CD4-positive, alpha-beta T cell treated with Interferon alpha-2 for 1 hour (primary cell): ENCODE results near the gene ADGRA3.
"Not testable (repeated sequence)": the region's sequence is repeated elsewhere in the genome, so short reads cannot be mapped to it uniquely, and the experiment has no call there.

Experiments used
- DNase-seq, 2 donors: peaks; one replicate each; pipeline ENCODE4 v3.0.0-alpha.2; 2020 to 2022

ADGRA3 gene

GRCh38 chr4:22439947-22440346 lies 75.9 kb downstream of the ADGRA3 start:
- no peak for DNase-seq

DNA sequence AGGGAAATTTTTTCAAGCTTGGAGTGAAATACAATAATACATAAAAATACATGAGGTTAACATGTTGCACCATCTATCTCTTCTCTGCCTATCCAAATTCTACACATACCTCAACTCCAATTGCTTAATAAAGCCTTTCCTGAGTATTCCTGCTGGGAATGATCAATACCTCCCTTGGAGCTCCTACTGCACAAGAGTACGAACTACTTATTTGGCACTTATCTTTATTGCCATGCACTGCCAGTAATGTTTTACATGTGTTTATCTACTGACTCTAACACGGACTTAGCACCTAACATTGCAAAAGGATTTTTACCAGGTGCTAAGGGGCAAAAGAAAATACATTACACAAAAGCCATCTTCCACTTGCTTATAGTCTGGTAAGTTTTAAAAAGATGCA lies 80.2 kb downstream of the ADGRA3 start:
- no peak for DNase-seq

DNA sequence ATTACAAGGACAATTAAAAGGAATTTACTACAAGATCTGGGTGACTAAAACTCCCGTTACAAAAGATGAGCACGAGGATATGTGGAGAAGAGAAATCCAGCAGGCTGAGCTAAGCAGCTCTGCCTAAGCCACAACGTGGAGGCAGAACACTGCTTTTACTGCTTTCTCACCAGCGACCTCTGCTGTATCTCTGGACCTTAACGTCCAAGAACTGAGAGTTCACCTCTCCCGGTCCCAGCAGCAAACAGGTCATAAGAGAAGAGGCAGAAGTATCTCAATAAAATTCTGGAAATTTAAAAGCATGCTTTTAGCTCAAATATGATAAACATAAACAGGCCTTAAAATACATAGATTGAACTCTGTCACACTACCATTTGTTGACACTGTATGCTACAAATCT lies 81.0 kb downstream of the ADGRA3 start:
- no peak for DNase-seq

DNA sequence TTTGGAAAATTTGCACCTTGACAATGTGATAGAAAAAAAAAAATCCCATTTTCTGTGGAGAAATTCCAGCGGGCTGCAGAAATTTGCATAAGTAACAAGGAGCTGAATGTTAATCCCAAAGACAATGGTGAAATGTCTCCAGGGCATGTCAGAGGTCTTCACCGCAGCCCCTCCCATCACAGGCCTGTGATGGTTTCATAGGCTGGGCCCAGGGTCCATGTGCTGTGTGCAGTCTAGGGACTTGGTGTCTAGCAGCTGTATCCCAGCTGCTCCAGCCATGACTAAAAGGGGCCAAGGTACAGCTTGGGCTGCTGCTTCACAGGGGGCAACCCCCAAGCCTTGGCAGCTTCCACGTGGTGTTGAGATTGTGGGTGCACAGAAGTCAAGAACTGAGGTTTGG lies 85.2 kb downstream of the ADGRA3 start:
- no peak for DNase-seq

GRCh38 chr4:22428441-22428840 lies 87.4 kb downstream of the ADGRA3 start:
- DNase-seq = no peak

DNA sequence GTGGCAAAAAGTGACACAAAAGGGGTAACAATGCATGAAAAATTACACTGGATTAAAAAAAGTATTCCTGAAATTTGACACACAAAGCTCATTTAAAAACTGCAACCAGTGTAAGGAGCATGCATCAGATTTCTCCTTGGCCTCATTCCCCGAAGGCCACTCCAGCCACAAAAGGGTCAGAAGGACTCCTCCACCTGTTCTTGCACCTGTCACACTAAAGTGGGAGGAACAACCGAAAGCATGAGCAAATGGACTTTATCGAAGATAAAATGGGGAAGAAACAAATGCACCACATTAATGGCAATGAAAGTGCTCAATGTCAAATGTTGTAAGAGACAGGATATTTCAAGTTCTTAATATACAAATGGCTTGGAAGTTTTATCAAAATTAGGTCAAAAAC lies 88.2 kb downstream of the ADGRA3 start:
- DNase-seq = no peak

DNA sequence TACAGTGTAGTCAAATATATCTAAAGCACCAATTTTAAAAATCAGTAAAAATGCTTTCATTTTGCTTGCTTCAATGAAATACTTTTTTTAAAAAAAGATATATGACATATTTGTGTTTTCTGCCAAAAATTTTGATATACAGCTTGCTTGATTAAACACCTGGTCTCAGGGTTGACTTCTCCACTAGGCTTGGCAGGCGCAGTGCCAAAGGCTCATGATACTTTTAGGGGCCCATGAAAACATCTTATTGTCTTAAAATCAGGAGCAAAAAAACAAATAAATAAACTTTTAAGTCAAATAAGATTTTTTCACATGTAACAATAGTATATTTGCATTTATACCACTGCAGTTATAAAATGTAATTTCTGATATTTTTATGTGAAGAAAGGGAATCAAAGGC lies 95.6 kb downstream of the ADGRA3 start:
- DNase-seq = no peak

GRCh38 chr4:22417408-22417807 lies 98.5 kb downstream of the ADGRA3 start:
- DNase-seq = no peak

- no peak for DNase-seq
Measured at GRCh38 chr4:22416403-22416802, 99.5 kb downstream of the ADGRA3 start.

DNA sequence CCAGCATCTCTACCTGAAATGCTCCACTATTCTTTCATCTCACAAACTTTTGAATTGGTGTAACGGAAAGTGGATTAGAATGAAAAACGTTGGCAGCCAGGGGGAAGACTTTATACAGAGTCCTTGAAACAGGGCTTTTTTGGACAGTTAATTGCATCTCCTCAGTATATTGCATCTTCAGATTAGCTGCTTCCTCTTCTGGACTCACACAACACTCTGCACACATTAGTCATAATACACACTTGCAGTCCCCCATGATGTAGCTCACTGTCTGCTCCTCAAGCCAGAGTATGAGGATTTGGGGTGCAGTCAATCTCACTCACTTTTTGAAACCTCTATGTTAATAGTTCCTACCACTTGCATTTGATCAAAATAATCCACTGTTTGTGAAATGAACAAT lies 101.0 kb downstream of the ADGRA3 start:
- DNase-seq = no peak

DNA sequence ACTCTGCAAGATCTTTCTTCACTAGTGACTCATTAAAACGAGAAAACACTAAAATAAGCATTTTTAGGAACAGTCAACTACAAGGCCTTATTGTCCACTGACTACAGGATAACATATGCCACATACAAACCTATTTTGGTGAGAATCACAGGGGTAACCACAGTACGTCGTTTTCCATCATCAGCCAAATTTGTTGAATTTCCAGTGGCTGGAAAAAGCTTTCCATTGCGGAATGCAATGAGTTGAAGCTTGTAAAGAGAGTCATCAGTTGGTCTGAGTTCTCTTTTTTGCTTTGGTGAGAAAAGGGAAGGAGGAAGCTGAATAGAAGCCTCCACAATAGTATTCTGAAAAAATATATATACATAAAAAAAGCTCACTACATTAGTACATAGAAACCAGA lies 102.4 kb downstream of the ADGRA3 start:
- DNase-seq = no peak

- no peak for DNase-seq
Measured at GRCh38 chr4:22412013-22412412, 103.9 kb downstream of the ADGRA3 start.

DNA sequence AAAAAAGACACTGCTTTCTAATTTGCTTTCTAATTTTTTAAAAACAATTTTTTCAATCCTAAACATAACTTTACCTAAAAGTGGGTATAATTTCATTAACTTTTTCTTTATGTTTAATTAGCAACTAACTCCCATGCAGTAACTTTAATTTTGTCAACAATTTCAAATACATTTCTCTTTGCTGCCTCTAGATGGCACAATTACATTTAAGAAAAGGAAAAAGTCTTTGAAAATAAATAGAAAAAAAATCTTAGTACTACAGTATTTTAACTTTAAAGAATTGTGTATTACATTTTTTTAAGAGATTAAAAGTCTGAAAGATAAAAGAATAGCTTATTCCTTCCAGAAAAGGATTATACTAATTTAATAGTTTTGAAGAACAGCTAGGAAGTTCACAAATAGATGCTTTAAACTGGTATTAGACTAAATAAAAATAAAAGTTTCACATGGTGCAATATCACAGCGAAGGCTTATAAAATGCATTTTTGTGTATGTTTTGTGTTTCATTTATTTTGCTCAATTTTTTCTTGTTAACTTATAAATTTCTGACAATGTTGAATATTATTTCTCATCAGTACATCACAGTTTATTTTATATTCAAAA lies 105.1 kb downstream of the ADGRA3 start:
- DNase-seq = no peak

- DNase-seq = no peak
Measured at GRCh38 chr4:22408474-22408873, 107.4 kb downstream of the ADGRA3 start.

DNA sequence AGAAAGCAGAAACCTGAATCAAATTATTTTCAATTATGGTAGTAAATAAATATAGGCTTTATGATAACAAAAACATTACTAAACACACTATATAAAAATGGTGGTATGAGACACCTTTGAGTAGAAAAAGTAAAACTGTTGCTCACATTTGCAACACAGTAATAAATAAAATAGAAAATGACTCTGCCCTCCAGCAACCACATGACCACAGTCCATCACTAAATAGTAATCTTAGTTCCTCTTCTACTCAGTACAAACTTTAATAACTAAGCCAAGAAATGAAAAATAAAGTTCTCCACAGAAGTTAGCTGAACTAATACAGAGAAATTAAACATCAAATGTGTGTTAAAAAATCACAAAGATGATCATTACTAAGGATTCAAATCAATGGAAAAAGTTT lies 108.5 kb downstream of the ADGRA3 start:
- DNase-seq = no peak

GRCh38 chr4:22398671-22399070 lies 117.2 kb downstream of the ADGRA3 start:
- DNase-seq = no peak

GRCh38 chr4:22391551-22391950 lies 124.3 kb downstream of the ADGRA3 start:
- no peak for DNase-seq

GRCh38 chr4:22389240-22389870 lies 126.5 kb downstream of the ADGRA3 start:
- DNase-seq = peak; percentile 28 to 37

- DNase-seq = no peak
Measured at GRCh38 chr4:22385611-22386011, 130.3 kb downstream of the ADGRA3 start.

GRCh38 chr4:22384154-22384553 lies 131.7 kb downstream of the ADGRA3 start:
- no peak for DNase-seq

DNA sequence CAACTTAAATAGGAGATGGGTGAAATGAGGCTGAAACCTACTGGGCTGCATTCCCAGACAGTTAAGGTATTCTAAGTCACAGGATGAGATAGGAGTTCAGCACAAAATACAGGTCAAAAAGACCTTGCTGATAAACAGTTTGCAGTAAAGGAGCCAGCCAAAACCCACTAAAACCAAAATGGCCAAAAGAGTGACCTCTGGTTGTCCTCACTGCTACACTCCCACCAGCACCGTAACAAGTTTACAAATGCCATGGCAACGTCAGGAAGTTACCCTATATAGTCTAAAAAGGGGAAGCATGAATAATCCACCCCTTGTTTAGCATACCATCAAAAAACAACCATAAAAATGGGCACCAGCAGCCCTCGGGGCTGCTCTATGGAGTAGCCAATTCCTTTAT lies 133.7 kb downstream of the ADGRA3 start:
- DNase-seq = not testable (repeated sequence)

DNA sequence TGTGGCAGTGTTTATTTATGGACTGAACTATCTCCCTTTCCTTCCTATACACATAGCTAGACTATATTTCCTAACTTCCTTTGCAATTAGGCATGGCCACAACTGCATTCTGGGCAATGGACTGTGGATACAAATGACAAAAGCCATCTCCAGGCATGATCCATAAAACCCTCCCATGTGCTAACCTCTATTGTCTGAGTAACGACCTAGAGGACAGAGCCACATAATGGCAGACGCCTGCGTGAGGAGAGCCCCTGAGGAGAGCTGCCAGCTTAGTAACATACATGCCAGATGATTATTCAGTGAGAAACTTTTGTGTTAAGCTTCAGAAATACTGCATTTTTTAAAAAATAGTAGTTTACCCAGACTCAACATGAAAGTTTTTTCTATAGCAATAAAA lies 142.9 kb downstream of the ADGRA3 start:
- DNase-seq = no peak

DNA sequence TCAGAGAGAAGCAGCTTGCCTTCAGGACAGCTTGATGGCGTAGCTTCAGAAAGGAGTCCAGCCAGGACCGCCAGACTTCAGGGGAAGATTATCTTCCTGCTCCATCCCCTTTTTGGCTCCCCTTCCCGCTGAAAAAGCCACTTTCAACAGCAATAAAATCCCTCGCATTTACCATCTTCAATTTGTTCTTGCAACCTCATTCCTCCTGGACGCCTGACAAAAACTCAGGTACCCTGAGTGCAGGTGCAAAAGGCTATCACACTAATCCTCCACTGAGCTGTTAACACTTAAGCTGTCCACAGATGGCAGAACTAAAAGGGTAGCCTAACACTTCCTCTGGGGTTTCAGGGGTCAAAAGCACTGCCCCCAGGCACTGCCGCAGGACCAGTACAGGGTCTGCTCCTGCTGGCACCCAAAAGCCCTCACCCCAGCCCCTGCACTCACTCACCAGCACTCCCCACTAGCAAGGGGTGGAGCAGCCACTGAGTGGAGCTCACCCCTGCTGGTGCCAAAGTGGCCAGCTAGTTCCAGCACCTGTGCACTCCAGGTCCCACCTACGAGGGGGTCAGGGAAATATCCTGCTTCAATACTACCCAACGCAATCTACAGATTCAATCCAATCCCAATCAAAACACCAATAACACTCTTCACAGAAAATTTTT lies 145.8 kb downstream of the ADGRA3 start:
- no peak for DNase-seq

- DNase-seq = no peak
Measured at GRCh38 chr4:22363787-22364186, 152.1 kb downstream of the ADGRA3 start.

GRCh38 chr4:22363036-22363435 lies 152.8 kb downstream of the ADGRA3 start:
- no peak for DNase-seq
